Neural cell (in vitro differentiated cells): ENCODE results near the gene EXOC3L1. TPM values are rescaled to one million over a fixed set of nuclear protein-coding genes. Genes with fewer than 3 reads are reported as not detected.

ENCODE experiments used
- H2AFZ ChIP-seq: fragments of 200-600, 300-800 bp; sonication (generic), shearing (Covaris generic); 2 replicates; pipeline ENCODE4 v1.6.0; 2014; ENCODE audit warnings: low read depth, mild to moderate bottlenecking, antibody characterized with exemption, low read length, moderate library complexity
- H3F3A ChIP-seq: fragments of 200-600 bp; shearing (Covaris generic); 2 replicates; pipeline ENCODE4 v1.6.1; 2016; ENCODE audit warnings: mild to moderate bottlenecking, moderate library complexity, mixed read lengths, antibody characterized with exemption, low read length; ENCODE audit not compliant: insufficient read depth, poor library complexity, severe bottlenecking
- H3K27ac ChIP-seq: fragments of 200-600, 300-800 bp; sonication (generic), shearing (Covaris generic); 2 replicates; pipeline ENCODE4 v1.5.1; 2014; ENCODE audit warnings: mild to moderate bottlenecking, low read length, moderate library complexity
- H3K27me3 ChIP-seq: fragments of 300-800, 200-600 bp; sonication (generic), shearing (Covaris generic); 2 replicates; pipeline ENCODE4 v1.6.0; 2014; ENCODE audit warnings: mild to moderate bottlenecking, low read depth, low read length, moderate library complexity; ENCODE audit not compliant: insufficient read depth
- H3K36me3 ChIP-seq: fragments of 300-800, 200-600 bp; sonication (generic), shearing (Covaris generic); 2 replicates; pipeline ENCODE4 v1.5.1; 2014; ENCODE audit warnings: mild to moderate bottlenecking, antibody characterized with exemption, low read length, moderate library complexity; ENCODE audit not compliant: insufficient read depth
- H3K4me2 ChIP-seq: fragments of 300-800, 200-600 bp; sonication (generic), shearing (Covaris generic); 2 replicates; pipeline ENCODE4 v1.6.0; 2014; ENCODE audit warnings: mild to moderate bottlenecking, low read length
- H3K4me3 ChIP-seq: fragments of 300-800, 200-600 bp; sonication (generic), shearing (Covaris generic); 2 replicates; pipeline ENCODE4 v1.5.1; 2014; ENCODE audit warnings: mild to moderate bottlenecking, low read length, moderate library complexity
- H3K79me2 ChIP-seq: fragments of 200-600 bp; shearing (Covaris generic); replicated peaks from 2 replicates; pipeline ENCODE4 v1.6.0; 2014; ENCODE audit warnings: mild to moderate bottlenecking, low read length, moderate library complexity; ENCODE audit not compliant: insufficient read depth
- H3K9ac ChIP-seq: fragments of 300-800, 200-600 bp; sonication (generic), shearing (Covaris generic); 2 replicates; pipeline ENCODE4 v1.6.1; 2016; ENCODE audit warnings: mild to moderate bottlenecking, low read length, mixed read lengths
- H3K9me2 ChIP-seq: fragments of 200-600 bp; shearing (Covaris generic); 2 replicates; pipeline ENCODE4 v1.6.1; 2016; ENCODE audit warnings: mild to moderate bottlenecking, low read length, mixed read lengths; ENCODE audit not compliant: insufficient read depth
- H3K9me3 ChIP-seq: fragments of 200-600, 300-800 bp; sonication (generic), shearing (Covaris generic); 2 replicates; pipeline ENCODE4 v1.6.1; 2016; ENCODE audit warnings: mild to moderate bottlenecking, mixed run types, low read length, moderate library complexity, mixed read lengths
- H4K20me1 ChIP-seq: fragments of 200-600 bp; shearing (Covaris generic); 2 replicates; pipeline ENCODE4 v1.6.1; 2016; ENCODE audit warnings: mild to moderate bottlenecking, mixed run types; ENCODE audit not compliant: insufficient read depth
- EP300 ChIP-seq: fragments of 450-650 bp; conservative IDR thresholded peaks from 2 replicates; pipeline ENCODE4 v1.6.1; 2014; ENCODE audit warnings: antibody characterized with exemption, mild to moderate bottlenecking, moderate library complexity; ENCODE audit not compliant: poor library complexity, severe bottlenecking
- EZH2 ChIP-seq: fragments of 200-600, 300-800 bp; shearing (Covaris generic), sonication (generic); IDR thresholded peaks from 2 replicates; pipeline ENCODE4 v1.6.1; 2014; ENCODE audit warnings: antibody characterized with exemption, low read length, borderline replicate concordance, mild to moderate bottlenecking; ENCODE audit not compliant: insufficient read depth, poor library complexity, severe bottlenecking
- MXI1 ChIP-seq: fragments of 450-650 bp; conservative IDR thresholded peaks from 2 replicates; pipeline ENCODE4 v1.6.1; 2014; ENCODE audit warnings: antibody characterized with exemption, mild to moderate bottlenecking; ENCODE audit not compliant: poor library complexity, severe bottlenecking
- POLR2AphosphoS5 ChIP-seq: IDR thresholded peaks from 2 replicates; pipeline ENCODE4 v1.6.1; 2012
- RAD21 ChIP-seq: fragments of 450-650 bp; conservative IDR thresholded peaks from 2 replicates; pipeline ENCODE4 v1.6.1; 2014; ENCODE audit warnings: antibody characterized with exemption, mild to moderate bottlenecking, moderate library complexity
- SMC3 ChIP-seq: fragments of 450-650 bp; conservative IDR thresholded peaks from 2 replicates; pipeline ENCODE4 v1.6.1; 2014; ENCODE audit warnings: antibody characterized with exemption, mild to moderate bottlenecking, moderate library complexity; ENCODE audit not compliant: poor library complexity
- TAF1 ChIP-seq: IDR thresholded peaks from 2 replicates; pipeline ENCODE4 v1.6.1; 2012; ENCODE audit warnings: low read depth
- polyA plus RNA-seq: library from polyadenylated mRNA; depleted of rRNA; stranded (reverse); fragments of >200 nt; gene quantifications from 2 replicates; pipeline ENCODE4 v1.2.3, GENCODE V29; 2014
- TF ChIP-seq, protein P1 (sequence below): fragments of 450-650 bp; IDR thresholded peaks from 2 replicates; pipeline ENCODE4 v1.5.1; 2014; ENCODE audit warnings: antibody characterized with exemption, mild to moderate bottlenecking, moderate library complexity; ENCODE audit not compliant: poor library complexity, severe bottlenecking
- TF ChIP-seq, protein P2 (sequence below): IDR thresholded peaks from 2 replicates; pipeline ENCODE4 v1.6.1; 2012; ENCODE audit warnings: borderline replicate concordance

EXOC3L1 gene
- polyA plus RNA-seq, 1 donor from 2014 or later, result 0.43 TPM

DNA sequence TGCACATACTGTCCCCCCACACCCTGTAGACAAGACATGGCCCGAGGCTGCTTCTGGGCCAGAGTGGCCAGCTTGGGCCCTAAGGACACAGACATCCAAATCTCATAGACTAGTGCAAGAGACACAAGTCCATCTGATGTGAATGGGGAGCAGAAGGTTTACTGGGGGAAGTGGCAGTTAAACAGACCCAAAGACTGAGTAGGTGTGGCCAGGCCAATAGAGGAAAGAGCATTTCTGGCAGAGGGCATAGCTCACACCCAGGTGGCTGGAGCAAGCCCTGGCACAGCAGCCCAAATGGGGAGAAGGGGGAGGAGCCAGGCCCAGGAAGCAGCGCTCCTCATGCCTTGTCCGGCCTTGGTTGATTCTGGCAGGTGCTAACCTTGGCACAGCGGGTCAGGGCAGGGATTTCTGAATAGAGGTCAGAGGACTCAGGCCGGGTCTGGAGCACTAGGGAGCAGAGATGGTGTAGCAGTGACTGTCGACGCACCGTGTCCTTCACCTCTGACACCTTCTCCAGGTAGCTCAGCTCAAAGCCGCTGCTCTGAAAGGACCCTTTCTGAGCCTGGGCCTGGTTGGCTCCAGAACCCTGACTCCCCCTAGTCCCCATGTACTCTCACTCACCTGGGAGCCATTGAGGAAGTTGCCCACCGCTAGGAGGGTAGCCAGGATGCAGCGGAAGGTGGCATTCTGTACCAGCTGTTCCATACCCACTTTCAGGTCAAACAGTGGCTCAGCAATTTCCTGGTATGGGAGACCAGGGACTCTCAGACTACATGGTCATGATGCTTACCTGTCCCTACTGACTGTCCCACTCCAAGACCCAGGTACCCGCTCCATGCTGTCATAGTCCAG, 41.1 kb upstream of the EXOC3L1 start:
- Histone ChIP-seq H3K79me2 (peaks cover 12% of the 10 kb centered on the region), H3K27me3 (no peaks in the 10 kb centered on the region), H3K9ac (no peak overlapping the region), H4K20me1 (no peaks in the 10 kb centered on the region), H3K9me3 (no peaks in the 10 kb centered on the region), H3K9me2 (no peaks in the 10 kb centered on the region), H3F3A (no peaks in the 10 kb centered on the region), H2AFZ (no peak overlapping the region), H3K4me2 (no peak overlapping the region), H3K4me3 (no peak overlapping the region), H3K27ac (no peak overlapping the region), H3K36me3 (no peaks in the 10 kb centered on the region)
- TF ChIP-seq SMC3 (no peak), EZH2 (no peak), EP300 (no peak), RAD21 (no peak), MXI1 (no peak), TAF1 (no peak), POLR2AphosphoS5 (no peak)
- TF ChIP-seq, protein P1, sequence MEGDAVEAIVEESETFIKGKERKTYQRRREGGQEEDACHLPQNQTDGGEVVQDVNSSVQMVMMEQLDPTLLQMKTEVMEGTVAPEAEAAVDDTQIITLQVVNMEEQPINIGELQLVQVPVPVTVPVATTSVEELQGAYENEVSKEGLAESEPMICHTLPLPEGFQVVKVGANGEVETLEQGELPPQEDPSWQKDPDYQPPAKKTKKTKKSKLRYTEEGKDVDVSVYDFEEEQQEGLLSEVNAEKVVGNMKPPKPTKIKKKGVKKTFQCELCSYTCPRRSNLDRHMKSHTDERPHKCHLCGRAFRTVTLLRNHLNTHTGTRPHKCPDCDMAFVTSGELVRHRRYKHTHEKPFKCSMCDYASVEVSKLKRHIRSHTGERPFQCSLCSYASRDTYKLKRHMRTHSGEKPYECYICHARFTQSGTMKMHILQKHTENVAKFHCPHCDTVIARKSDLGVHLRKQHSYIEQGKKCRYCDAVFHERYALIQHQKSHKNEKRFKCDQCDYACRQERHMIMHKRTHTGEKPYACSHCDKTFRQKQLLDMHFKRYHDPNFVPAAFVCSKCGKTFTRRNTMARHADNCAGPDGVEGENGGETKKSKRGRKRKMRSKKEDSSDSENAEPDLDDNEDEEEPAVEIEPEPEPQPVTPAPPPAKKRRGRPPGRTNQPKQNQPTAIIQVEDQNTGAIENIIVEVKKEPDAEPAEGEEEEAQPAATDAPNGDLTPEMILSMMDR, result no peak
- TF ChIP-seq, protein P2, sequence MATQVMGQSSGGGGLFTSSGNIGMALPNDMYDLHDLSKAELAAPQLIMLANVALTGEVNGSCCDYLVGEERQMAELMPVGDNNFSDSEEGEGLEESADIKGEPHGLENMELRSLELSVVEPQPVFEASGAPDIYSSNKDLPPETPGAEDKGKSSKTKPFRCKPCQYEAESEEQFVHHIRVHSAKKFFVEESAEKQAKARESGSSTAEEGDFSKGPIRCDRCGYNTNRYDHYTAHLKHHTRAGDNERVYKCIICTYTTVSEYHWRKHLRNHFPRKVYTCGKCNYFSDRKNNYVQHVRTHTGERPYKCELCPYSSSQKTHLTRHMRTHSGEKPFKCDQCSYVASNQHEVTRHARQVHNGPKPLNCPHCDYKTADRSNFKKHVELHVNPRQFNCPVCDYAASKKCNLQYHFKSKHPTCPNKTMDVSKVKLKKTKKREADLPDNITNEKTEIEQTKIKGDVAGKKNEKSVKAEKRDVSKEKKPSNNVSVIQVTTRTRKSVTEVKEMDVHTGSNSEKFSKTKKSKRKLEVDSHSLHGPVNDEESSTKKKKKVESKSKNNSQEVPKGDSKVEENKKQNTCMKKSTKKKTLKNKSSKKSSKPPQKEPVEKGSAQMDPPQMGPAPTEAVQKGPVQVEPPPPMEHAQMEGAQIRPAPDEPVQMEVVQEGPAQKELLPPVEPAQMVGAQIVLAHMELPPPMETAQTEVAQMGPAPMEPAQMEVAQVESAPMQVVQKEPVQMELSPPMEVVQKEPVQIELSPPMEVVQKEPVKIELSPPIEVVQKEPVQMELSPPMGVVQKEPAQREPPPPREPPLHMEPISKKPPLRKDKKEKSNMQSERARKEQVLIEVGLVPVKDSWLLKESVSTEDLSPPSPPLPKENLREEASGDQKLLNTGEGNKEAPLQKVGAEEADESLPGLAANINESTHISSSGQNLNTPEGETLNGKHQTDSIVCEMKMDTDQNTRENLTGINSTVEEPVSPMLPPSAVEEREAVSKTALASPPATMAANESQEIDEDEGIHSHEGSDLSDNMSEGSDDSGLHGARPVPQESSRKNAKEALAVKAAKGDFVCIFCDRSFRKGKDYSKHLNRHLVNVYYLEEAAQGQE, result no peak

DNA sequence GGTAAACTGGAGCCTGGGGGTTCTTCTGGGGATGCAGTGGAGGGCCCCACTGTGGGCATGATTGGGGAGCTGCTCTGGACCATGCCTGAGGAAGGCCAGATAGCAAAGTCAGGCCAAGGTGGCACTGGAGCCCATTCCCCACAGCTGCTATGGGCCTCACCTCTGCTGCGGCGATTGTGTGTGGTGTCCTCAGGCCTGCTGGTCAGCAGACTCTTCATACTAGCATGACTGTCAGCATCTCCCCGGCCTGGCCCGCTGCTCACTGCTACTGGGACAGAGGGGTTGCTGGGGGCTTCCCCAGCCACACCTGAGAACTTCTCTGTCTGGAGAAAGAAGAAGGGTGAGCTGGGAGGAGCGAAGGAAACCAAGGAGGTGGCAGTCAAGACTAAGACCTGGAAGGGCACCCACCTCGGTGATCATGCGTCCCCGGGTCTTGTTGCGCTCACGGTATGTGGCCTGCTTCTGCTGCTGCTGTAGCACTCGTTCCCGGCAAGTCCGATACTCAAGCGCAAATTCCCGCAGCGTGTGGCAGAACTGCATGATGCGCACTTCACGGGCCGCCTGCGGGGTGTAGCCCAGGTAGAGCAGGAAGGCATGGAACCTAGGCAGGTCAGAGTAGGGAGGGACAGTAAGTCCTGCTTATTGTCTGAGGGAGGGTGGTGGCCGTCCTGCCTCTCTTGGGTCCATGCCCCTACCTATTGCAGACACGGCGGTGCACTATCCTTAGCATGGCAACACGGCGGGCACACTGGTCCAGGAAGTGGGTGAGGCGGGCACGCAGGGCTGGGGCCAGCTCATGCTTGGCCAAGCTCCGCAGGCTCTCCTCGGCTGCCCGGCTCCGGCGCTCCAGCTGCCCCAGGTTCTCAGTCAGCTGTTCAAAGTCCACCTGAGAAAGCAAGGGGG, 40.2 kb upstream of the EXOC3L1 start:
- no peaks in the 10 kb centered on the region for H3K27me3 ChIP-seq
- no peaks in the 10 kb centered on the region for H3F3A ChIP-seq
- peaks cover 12% of the 10 kb centered on the region for H3K79me2 ChIP-seq
- H3K9ac ChIP-seq, result no peak overlapping the region
- H2AFZ ChIP-seq, result no peak overlapping the region
- no peak overlapping the region for H3K4me3 ChIP-seq
- no peaks in the 10 kb centered on the region for H3K36me3 ChIP-seq
- H3K9me3 ChIP-seq, result no peaks in the 10 kb centered on the region
- no peak for TF ChIP-seq EP300
- no peak for TF ChIP-seq RAD21
- no peak for TF ChIP-seq SMC3
- no peak for TF ChIP-seq TAF1
- TF ChIP-seq POLR2AphosphoS5, result no peak
- TF ChIP-seq, protein P1, result no peak
- TF ChIP-seq, protein P2, result no peak
- no peak for TF ChIP-seq MXI1
- no peak for TF ChIP-seq EZH2
- no peaks in the 10 kb centered on the region for H4K20me1 ChIP-seq
- H3K9me2 ChIP-seq, result no peaks in the 10 kb centered on the region
- H3K4me2 ChIP-seq, result no peak overlapping the region
- no peak overlapping the region for H3K27ac ChIP-seq
